ENCODE measurements around the gene DMGDH.

DNA sequence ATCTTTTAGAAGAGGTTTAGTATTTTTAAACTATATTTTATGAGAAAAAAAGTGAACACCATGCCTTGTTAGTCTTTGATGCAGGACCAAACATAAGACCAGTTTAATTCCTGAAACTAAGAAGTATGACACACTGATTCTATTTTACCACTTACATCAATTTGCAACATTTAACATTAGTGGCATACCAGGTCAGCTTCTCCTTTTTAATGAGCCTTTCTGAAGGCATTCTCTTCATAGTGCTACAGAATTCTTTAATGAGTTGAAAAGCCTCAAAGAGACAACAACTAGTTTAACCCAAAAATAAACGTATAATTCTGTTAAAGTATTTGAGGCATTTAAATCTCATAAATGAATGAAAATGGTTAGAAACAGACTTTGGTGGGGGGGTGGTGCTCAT lies 112.6 kb downstream of the DMGDH start:
- TF ChIP-seq, protein P1, sequence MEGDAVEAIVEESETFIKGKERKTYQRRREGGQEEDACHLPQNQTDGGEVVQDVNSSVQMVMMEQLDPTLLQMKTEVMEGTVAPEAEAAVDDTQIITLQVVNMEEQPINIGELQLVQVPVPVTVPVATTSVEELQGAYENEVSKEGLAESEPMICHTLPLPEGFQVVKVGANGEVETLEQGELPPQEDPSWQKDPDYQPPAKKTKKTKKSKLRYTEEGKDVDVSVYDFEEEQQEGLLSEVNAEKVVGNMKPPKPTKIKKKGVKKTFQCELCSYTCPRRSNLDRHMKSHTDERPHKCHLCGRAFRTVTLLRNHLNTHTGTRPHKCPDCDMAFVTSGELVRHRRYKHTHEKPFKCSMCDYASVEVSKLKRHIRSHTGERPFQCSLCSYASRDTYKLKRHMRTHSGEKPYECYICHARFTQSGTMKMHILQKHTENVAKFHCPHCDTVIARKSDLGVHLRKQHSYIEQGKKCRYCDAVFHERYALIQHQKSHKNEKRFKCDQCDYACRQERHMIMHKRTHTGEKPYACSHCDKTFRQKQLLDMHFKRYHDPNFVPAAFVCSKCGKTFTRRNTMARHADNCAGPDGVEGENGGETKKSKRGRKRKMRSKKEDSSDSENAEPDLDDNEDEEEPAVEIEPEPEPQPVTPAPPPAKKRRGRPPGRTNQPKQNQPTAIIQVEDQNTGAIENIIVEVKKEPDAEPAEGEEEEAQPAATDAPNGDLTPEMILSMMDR (conservative IDR thresholded peaks at IDR 0.05), result no peak
- TF ChIP-seq ZFX (IDR thresholded peaks at IDR 0.05), result no peak

Measured in C4-2B (cell line).